Naive B cell (primary cell): ENCODE results near the gene KLK4. TPM values are rescaled to one million over a fixed set of nuclear protein-coding genes. Genes with fewer than 3 reads are reported as not detected.

Source experiments
- ATAC-seq, 2 donors: fragments of 150-1000 bp; cut with Tn5 transposase; 2 replicates each; pipeline ENCODE4 v1.10.0; 2021; ENCODE audit warnings: low read depth in 2 of 2, mild to moderate bottlenecking in 2 of 2, moderate library complexity in 2 of 2
- DNase-seq: peaks from one replicate; pipeline ENCODE4 v3.0.0; 2022
- H3K27ac Mint-ChIP-seq, 6 donors: one replicate each; pipeline ENCODE4 v1.8.0; 2020 to 2022; ENCODE audit warnings: mild to moderate bottlenecking in 6 of 6, mixed read lengths in 6 of 6, moderate library complexity in 5 of 6, inconsistent platforms in 2 of 6
- H3K27me3 Mint-ChIP-seq, 3 donors: one replicate each; pipeline ENCODE4 v1.8.0; 2021 to 2022; ENCODE audit warnings: mixed read lengths in 3 of 3, mild to moderate bottlenecking in 1 of 3
- H3K36me3 Mint-ChIP-seq, 2 donors: one replicate each; pipeline ENCODE4 v1.8.0; 2020 to 2022; ENCODE audit warnings: mixed read lengths in 2 of 2, inconsistent platforms in 1 of 2, mild to moderate bottlenecking in 1 of 2
- H3K4me1 Mint-ChIP-seq, 3 donors: one replicate each; pipeline ENCODE4 v1.8.0; 2020 to 2022; ENCODE audit warnings: mixed read lengths in 3 of 3, inconsistent platforms in 1 of 3, mild to moderate bottlenecking in 1 of 3, moderate library complexity in 1 of 3
- H3K4me3 Mint-ChIP-seq, 8 donors: one replicate each; pipeline ENCODE4 v1.8.0; 2020 to 2022; ENCODE audit warnings: mild to moderate bottlenecking in 8 of 8, mixed read lengths in 8 of 8, moderate library complexity in 8 of 8, inconsistent platforms in 2 of 8
- H3K9me3 Mint-ChIP-seq, 7 donors: one replicate each; pipeline ENCODE4 v1.8.0; 2020 to 2022; ENCODE audit warnings: mixed read lengths in 7 of 7, mild to moderate bottlenecking in 5 of 7, inconsistent platforms in 2 of 7, moderate library complexity in 1 of 7
- polyA plus RNA-seq, 6 donors: library from polyadenylated mRNA; unstranded; fragments of 300-500 nt; fragmentation: Illumina TruSeq; gene quantifications; one replicate each; pipeline ENCODE4 v1.2.3, GENCODE V29; 2021; ENCODE audit warnings: low read depth in 6 of 6

Gene KLK4
- polyA plus RNA-seq: under 1 TPM in 1 of 6 donors, not detected in 5; 0.56 TPM

GRCh38 chr19:50911206-50912101 is at the start of gene KLK4:
Gene KLK4, minus strand, starts transcription at chr19:50911395. Its CDS starts 657 bp downstream, at chr19:50910738.
- H3K36me3 Mint-ChIP-seq: no peaks in the 10 kb centered on the region
- peak within 1 kb of the TSS in 1 of 8 donors; percentile 86 for H3K4me3 Mint-ChIP-seq
- H3K9me3 Mint-ChIP-seq: peaks cover 0 to 3% (median 0%) of the 10 kb centered on the region in 7 donors
- peaks cover 9 to 28% (median 10%) of the 10 kb centered on the region in 3 donors for H3K4me1 Mint-ChIP-seq
- no peak for ATAC-seq
- H3K27ac Mint-ChIP-seq: peak within 1 kb of the TSS in 2 of 6 donors; percentile 68 to 76
- peaks cover 0 to 19% (median 5%) of the 10 kb centered on the region in 3 donors for H3K27me3 Mint-ChIP-seq
- no peak for DNase-seq

DNA sequence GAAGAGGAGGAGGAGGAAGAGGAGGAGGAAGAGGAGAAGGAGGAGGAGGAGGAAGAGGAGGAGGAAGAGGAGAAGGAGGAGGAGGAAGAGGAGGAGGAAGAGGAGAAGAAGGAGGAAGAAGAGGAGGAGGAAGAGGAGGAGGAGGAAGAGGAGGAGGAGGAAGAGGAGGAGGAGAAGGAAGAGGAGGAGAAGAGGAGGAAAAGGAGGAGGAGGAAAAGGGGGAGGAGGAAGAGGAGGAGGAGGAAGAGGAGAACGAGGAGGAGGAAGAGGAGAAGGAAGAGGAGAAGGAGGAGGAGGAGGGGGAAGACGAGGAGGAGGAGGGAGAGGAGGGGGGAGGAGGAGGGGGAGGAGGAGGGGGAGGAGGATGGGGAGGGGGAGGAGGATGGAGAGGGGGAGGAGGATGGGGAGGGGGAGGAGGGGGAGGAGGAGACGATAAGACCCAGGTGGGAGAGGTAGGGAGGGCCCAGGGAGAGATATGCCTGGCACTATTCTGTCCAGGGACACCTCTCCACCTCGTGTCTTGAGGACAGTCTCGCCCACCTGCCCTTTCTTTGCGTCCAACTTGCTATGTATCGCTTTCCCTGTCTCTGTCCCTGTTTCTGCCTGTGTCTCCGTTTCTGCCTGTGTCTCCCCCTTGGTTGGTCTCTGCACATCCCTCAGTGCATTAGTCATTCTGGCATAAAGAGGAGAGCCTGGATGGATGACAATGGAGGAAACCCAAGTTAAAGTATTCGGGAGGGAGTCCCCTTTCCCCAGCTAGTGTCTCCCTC is 48.7 kb upstream of the KLK4 start:
- Mint-ChIP-seq H3K4me1 (peaks cover 0 to 4% (median 0%) of the 10 kb centered on the region in 3 donors), H3K9me3 (peaks cover 12 to 36% (median 24%) of the 10 kb centered on the region in 7 donors), H3K36me3 (peaks cover 0 to 40% of the 10 kb centered on the region in 2 donors), H3K27ac (no peak overlapping the region), H3K4me3 (no peak overlapping the region), H3K27me3 (peaks cover 23 to 61% (median 38%) of the 10 kb centered on the region in 3 donors)
- DNase-seq (no peak), ATAC-seq (no peak)

DNA sequence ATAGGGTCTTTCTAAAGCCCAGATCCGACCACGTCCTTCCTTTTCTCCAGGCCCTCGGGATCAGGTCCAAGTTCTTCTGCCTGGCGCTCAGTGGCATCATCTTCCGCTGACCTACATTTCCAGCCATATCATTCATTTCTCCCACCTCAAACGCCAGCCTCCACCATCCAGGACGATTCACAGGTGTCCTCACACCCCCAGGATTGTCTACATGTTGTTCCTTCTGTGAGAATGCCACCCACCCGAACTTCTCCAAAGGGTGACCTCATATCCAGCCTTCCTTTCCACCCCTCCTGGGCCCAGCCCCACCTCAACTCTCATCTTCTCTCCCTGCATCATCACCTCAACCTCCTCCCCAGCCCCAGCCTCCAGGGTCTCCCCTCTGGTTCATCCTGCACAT is 46.4 kb upstream of the KLK4 start:
- DNase-seq (no peak), ATAC-seq (no peak)
- peaks cover 0 to 9% (median 0%) of the 10 kb centered on the region in 3 donors for H3K4me1 Mint-ChIP-seq
- peaks cover 23 to 63% (median 39%) of the 10 kb centered on the region in 3 donors for H3K27me3 Mint-ChIP-seq
- H3K4me3 Mint-ChIP-seq: no peak overlapping the region
- H3K9me3 Mint-ChIP-seq: peaks cover 6 to 23% (median 14%) of the 10 kb centered on the region in 7 donors
- peaks cover 4 to 25% of the 10 kb centered on the region in 2 donors for H3K36me3 Mint-ChIP-seq
- H3K27ac Mint-ChIP-seq: no peak overlapping the region

DNA sequence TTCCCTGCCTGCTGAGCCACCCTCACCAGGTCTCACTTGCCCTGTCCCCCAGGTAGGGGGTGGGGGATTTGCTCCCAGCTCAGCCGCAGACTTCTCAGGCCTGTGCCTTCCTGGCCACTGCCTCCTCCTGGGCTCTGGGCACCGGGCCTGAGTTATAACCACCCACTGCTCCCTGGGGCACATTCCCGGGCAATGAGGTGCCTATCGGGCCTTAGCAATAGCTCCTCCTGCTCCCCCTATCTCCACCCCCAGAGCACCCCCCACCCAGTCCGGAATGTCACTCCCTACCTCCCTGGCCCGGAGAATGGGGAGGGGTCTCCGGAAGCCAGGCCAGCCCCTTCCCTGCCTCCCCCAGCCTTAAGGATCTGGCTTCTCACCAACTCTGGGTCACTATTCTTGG is 41.7 kb upstream of the KLK4 start, which contains the start of gene KLK5:
Gene KLK5 (minus strand): TSS at position 129 of the 400 bp plus-strand sequence. CDS start 381 bp downstream, outside the sequence.
- peaks cover 0 to 4% (median 0%) of the 10 kb centered on the region in 3 donors for H3K4me1 Mint-ChIP-seq
- DNase-seq: no peak
- no peak for ATAC-seq
- peaks cover 12 to 62% (median 47%) of the 10 kb centered on the region in 3 donors for H3K27me3 Mint-ChIP-seq
- no peak within 1 kb of the TSS for H3K4me3 Mint-ChIP-seq
- H3K9me3 Mint-ChIP-seq: peaks cover 3 to 14% (median 6%) of the 10 kb centered on the region in 7 donors
- peaks cover 4 to 16% of the 10 kb centered on the region in 2 donors for H3K36me3 Mint-ChIP-seq
- no peak within 1 kb of the TSS for H3K27ac Mint-ChIP-seq

DNA sequence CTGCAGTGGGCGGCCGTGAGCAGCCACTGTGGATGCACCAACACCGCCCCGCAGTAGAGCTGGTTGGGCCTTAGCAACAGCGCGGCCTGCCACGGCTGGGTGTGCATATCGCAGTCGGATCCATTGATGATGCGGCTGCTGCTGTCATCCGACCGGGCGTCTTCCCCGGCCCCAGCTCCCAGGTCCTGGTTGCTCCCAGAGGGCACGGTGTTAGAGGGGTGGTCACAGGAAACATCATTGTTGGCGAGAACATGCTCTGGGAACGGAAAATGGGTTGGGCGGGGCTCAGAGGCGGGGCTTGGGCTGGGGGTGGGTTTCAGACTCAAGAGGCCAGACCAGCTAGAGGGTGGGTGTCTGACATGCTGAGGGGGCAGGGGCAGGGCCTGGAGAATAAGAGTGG is 38.7 kb upstream of the KLK4 start:
- ATAC-seq (no peak), DNase-seq (no peak)
- Mint-ChIP-seq H3K4me1 (peaks cover 0 to 4% (median 0%) of the 10 kb centered on the region in 3 donors), H3K27ac (no peak overlapping the region), H3K4me3 (peak overlapping the region in 1 of 8 donors; percentile 65), H3K27me3 (peaks cover 14 to 66% (median 43%) of the 10 kb centered on the region in 3 donors), H3K9me3 (peaks cover 7 to 18% (median 9%) of the 10 kb centered on the region in 7 donors), H3K36me3 (peaks cover 9 to 16% of the 10 kb centered on the region in 2 donors)

- DNase-seq (no peak), ATAC-seq (no peak)
- Mint-ChIP-seq H3K27ac (no peak overlapping the region), H3K27me3 (peaks cover 13 to 71% (median 45%) of the 10 kb centered on the region in 3 donors), H3K36me3 (peaks cover 5 to 35% of the 10 kb centered on the region in 2 donors), H3K4me3 (no peak overlapping the region), H3K4me1 (no peaks in the 10 kb centered on the region), H3K9me3 (peaks cover 9 to 22% (median 12%) of the 10 kb centered on the region in 7 donors)
Observed at GRCh38 chr19:50947123-50947522, 35.9 kb upstream of the KLK4 start.

DNA sequence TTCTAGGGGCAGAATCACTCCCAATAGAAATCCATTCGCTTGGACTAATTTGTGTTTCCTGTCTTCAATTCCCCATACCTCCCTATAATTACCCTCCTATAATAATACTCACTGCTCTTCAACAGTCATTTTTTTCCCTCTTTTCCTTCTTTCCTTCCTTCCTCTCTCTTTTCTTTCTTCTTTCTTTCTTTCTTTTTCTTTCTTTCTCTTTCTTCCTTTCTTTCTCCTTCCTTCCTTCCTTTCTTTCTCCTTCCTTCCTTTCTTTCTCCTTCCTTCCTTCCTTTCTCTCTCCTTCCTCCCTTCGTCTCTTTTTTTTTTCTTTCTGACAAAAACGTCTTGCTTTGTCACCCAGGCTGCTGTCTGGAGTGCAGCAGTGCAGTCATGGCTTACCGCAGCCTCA is 33.6 kb upstream of the KLK4 start:
- ATAC-seq: no peak
- no peak overlapping the region for H3K27ac Mint-ChIP-seq
- H3K27me3 Mint-ChIP-seq: peaks cover 13 to 64% (median 43%) of the 10 kb centered on the region in 3 donors

DNA sequence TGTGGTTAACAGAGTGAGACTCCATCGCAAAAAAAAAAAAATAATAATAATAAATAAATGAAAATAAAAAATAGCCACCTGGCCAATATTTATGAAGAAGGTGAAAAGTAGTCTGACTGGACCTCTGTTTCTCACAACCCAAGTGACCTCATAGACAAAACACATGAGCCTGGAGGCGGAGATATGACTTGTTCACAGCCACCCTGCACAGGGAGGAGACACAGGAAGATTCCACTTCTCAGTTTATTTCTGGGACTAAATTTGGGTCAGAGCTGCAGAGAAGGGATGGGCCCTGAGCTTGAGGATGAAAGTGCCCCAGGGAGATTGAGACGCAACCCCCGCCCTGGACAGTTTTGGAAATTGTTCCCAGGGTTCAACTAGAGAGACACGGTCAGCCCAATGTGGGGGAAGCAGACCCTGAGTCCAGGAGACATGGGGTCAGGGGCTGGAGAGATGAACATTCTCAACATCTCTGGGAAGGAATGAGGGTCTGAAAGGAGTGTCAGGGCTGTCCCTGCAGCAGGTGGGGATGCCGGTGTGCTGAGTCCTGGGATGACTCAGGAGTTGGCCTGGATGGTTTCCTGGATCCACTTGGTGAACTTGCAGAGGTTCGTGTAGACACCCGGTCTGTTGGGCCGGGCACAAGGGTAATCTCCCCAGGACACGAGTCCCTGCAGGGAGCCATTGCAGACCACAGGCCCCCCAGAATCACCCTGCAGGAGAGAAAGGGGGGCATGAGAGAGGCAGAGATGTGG is 32.1 kb upstream of the KLK4 start:
- Mint-ChIP-seq H3K36me3 (peaks cover 5 to 25% of the 10 kb centered on the region in 2 donors), H3K4me1 (no peaks in the 10 kb centered on the region), H3K27ac (peak overlapping the region in 1 of 6 donors; percentile 80), H3K4me3 (no peak overlapping the region), H3K27me3 (peaks cover 13 to 49% (median 41%) of the 10 kb centered on the region in 3 donors), H3K9me3 (peaks cover 10 to 29% (median 17%) of the 10 kb centered on the region in 7 donors)
- DNase-seq (no peak), ATAC-seq (no peak)

More for the DNA sequence above, 33.6 kb upstream of the KLK4 start:
- H3K4me3 Mint-ChIP-seq: no peak overlapping the region
- DNase-seq: no peak
- peaks cover 5 to 32% of the 10 kb centered on the region in 2 donors for H3K36me3 Mint-ChIP-seq
- no peaks in the 10 kb centered on the region for H3K4me1 Mint-ChIP-seq
- peaks cover 5 to 21% (median 14%) of the 10 kb centered on the region in 7 donors for H3K9me3 Mint-ChIP-seq

DNA sequence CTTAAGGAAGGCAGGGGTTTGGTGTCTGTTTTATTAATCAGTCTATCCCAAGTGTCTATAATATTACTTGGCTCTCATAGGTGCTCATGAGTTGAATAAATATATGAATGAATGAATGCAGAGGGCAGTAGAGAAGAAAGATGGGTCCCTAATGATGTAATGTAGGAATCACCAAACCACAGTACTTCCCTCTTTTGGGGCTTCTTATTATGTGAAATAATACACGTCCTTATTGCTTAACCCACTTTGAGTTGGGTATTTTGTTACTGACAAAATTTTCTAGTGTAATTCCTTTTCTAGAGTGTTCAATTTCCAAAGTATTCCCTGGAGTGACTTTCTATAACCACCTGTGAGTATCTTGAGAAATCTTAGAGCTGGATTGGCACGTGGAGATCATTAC is 28.4 kb upstream of the KLK4 start:
- Mint-ChIP-seq H3K27me3 (peaks cover 17 to 49% (median 41%) of the 10 kb centered on the region in 3 donors), H3K4me1 (no peaks in the 10 kb centered on the region)

DNA sequence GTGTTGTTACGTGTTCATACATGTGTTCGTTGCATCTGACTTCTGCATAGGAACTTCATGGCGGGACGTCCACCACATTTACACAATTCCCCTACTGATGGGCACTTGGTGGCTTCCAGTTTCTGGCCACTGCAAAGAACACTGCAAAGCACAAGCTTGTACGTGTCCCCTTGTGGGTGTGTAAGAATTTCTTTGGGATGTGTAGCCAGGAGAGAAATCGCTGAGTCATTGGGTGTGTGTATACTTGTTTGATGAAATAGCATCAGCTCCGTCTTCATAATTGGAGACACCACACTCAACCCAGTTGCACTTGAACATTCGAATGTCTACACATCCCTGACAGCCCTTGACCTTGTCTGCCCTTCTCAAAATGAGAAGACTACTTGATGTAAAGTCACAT is 22.4 kb upstream of the KLK4 start:
- Mint-ChIP-seq H3K36me3 (no peaks in the 10 kb centered on the region), H3K9me3 (no peaks in the 10 kb centered on the region), H3K27ac (no peak overlapping the region), H3K4me1 (peaks cover 0 to 9% (median 0%) of the 10 kb centered on the region in 3 donors), H3K4me3 (no peak overlapping the region), H3K27me3 (peaks cover 26 to 57% (median 43%) of the 10 kb centered on the region in 3 donors)
- no peak for DNase-seq
- ATAC-seq: no peak

More for the DNA sequence above, 28.4 kb upstream of the KLK4 start:
- Mint-ChIP-seq H3K4me3 (no peak overlapping the region), H3K9me3 (peaks cover 5 to 21% (median 12%) of the 10 kb centered on the region in 7 donors), H3K27ac (no peak overlapping the region), H3K36me3 (peaks cover 0 to 22% of the 10 kb centered on the region in 2 donors)
- DNase-seq: no peak
- ATAC-seq: no peak

DNA sequence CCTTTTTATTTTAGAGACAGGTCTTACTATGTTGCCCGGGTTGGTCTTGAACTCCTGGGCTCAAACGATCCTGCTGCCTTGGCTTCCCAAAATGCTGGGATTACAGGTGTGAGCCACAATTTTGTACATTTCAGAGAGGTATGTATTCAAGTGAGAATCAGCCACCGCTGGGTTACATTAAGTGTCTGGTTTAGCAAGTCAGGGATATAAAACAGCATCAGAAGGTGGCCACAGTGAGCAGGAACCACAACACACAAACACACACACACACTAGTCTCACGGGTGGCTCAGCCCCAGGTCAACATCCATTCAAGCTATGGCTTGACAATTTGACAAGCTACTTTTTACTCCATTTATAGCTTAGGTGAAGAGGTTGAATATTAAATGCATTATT is 21.5 kb upstream of the KLK4 start:
- Mint-ChIP-seq H3K4me3 (no peak overlapping the region), H3K27me3 (peaks cover 33 to 62% (median 53%) of the 10 kb centered on the region in 3 donors), H3K27ac (no peak overlapping the region), H3K36me3 (no peaks in the 10 kb centered on the region), H3K9me3 (peaks cover 0 to 2% (median 0%) of the 10 kb centered on the region in 7 donors), H3K4me1 (peaks cover 0 to 9% (median 0%) of the 10 kb centered on the region in 3 donors)
- no peak for ATAC-seq
- DNase-seq: no peak

GRCh38 chr19:50932018-50932689 is 21.0 kb upstream of the KLK4 start:
- H3K9me3 Mint-ChIP-seq: peaks cover 0 to 2% (median 0%) of the 10 kb centered on the region in 7 donors
- H3K4me3 Mint-ChIP-seq: no peak overlapping the region
- ATAC-seq: no peak
- DNase-seq: no peak
- peak overlapping the region in 1 of 6 donors; percentile 32 for H3K27ac Mint-ChIP-seq
- no peaks in the 10 kb centered on the region for H3K36me3 Mint-ChIP-seq
- peaks cover 0 to 9% (median 0%) of the 10 kb centered on the region in 3 donors for H3K4me1 Mint-ChIP-seq
- H3K27me3 Mint-ChIP-seq: peaks cover 38 to 62% (median 58%) of the 10 kb centered on the region in 3 donors
